ENCODE results near the gene INPP5K. TPM values are rescaled to one million over a fixed set of nuclear protein-coding genes. Genes with fewer than 3 reads are reported as not detected.

The INPP5K gene
- total RNA-seq, 1 donor from 2014 or later = 28.5 TPM

DNA sequence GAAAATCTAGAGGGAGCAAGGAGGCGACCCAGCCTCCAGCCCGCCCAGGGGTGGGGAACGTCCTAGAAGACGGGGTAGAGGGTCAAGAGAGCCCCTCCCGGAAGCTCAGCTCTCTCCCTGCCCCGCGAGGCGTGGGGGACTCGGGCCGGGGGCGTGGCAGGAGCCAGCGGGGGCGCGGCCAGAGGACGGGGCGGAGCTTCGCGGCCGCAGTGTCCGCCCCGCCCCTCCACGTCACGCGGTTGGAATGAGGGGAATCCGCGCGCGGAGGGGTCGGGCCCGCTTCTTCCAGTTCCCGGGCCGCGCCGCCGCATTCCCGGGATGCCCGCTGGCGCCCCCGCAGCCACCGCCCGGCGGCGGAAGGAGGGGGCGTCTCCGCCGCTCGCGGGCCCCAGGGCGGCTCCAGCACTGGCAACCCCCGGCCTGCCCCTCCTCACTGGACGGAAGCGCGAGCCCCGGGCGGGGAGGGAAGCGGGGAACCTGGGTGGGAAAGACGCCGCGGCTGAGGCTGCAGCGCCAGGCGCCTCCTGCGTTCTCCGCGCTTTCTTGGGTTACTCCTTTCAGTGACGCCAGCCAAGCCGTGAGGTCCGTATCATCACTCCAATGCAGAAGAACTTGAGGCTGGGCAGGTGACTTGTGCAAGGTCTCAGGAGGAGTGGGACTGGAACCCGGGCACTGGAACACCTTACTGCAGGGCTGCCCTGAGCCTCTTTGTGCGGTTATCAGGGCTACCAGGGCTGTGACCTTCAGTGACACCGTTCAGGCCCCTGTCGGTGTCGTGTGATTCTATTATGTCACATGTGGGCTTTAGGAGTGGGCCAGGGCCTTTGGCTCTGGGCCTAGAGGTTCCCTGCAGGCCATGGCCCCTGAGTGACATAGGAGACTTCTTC, 28.2 kb downstream of the INPP5K start:
- FAIRE-seq = no peak
- peak; percentile 93 to 96 for DNase-seq (ENCODE audit: low spot score in 2 of 2)

- DNase-seq (ENCODE audit: low spot score in 2 of 2) (peak in 1 of 2 donors; percentile 50), FAIRE-seq (no peak)
Observed at GRCh38 chr17:1486802-1487695, 29.4 kb downstream of the INPP5K start.

DNA sequence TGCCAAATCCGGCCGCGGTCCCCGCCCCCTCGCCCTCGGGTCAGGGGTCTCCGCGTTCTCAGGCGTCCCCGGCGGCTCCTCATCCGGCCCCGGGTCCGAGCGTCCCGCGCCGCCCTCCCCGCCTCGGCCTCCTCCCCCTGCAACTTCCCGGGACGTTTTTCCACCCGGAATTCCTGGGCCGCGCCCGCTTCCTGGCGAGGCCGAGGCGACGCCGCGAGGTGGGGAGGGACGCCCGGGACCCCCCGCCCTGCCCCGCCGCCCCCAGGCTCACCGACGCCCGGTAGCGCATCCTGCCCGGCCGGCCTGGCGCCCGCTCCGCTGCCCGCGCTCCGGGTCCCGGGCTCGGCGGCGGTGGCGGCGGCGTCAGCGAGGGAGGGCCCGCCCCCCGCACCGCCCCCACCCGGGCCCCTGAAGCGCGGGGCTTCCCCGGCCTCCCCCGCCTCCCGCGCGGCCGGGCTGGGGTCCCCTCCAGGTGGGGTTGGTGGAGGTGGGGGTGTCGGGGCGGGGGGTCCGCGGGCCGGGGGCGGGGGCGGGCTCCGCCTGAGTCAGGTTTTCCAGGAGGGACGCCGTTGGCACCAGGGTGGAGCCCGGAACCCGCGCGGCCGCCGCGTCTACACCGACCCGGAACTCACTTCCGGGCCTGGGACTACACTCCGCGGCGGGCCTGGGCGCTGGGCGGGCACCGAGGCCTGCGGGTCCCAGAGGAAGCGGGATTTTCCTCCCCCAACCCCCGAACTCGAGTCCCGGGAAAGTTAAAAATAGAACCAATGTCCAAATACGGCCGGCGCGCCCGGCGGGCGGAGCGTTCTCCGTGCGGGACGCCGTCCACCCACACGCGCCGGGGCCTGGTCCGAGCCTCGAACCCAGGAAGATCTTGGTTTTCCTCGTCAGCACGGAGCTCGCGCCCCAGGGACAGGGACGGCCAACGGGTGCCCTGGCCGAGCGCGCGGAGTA, 30.7 kb downstream of the INPP5K start:
- peak in 1 of 2 donors; percentile 71 for DNase-seq (ENCODE audit: low spot score in 2 of 2)
- FAIRE-seq = no peak

- DNase-seq (ENCODE audit: low spot score in 2 of 2) = no peak
- no peak for FAIRE-seq
Observed at GRCh38 chr17:1484676-1485422, 31.6 kb downstream of the INPP5K start.

GRCh38 chr17:1484060-1484535, 32.3 kb downstream of the INPP5K start:
- DNase-seq (ENCODE audit: low spot score in 2 of 2) = no peak
- no peak for FAIRE-seq

GRCh38 chr17:1482680-1483079, 33.7 kb downstream of the INPP5K start:
- FAIRE-seq (no peak), DNase-seq (ENCODE audit: low spot score in 2 of 2) (no peak)

GRCh38 chr17:1481736-1482135, 34.7 kb downstream of the INPP5K start:
- FAIRE-seq (no peak), DNase-seq (ENCODE audit: low spot score in 2 of 2) (no peak)

- DNase-seq (ENCODE audit: low spot score in 2 of 2) = no peak
Observed at GRCh38 chr17:1480747-1481465, 35.5 kb downstream of the INPP5K start.

DNA sequence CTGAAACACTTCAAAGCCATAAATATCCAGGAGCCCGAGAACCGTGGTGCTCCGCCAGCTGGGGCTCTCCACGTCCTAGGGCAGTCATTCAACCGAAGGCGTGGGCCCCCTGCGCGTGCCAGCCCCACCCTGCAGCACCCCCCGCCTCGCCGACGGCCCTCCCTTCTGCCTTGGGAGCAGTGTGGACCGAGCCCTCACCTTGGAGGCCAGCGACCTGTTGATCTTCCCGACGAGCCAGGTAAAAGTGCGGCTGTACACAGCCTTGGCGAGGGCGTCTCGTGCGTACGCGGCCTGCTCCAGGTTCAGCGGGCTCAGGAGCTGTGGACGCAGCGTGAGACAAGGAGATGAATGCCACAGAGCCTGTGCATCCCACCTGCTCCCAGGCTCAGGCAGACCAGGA, 38.0 kb downstream of the INPP5K start:
- FAIRE-seq = no peak
- no peak for DNase-seq (ENCODE audit: low spot score in 2 of 2)

More at GRCh38 chr17:1480747-1481465, 35.5 kb downstream of the INPP5K start:
- no peak for FAIRE-seq

DNA sequence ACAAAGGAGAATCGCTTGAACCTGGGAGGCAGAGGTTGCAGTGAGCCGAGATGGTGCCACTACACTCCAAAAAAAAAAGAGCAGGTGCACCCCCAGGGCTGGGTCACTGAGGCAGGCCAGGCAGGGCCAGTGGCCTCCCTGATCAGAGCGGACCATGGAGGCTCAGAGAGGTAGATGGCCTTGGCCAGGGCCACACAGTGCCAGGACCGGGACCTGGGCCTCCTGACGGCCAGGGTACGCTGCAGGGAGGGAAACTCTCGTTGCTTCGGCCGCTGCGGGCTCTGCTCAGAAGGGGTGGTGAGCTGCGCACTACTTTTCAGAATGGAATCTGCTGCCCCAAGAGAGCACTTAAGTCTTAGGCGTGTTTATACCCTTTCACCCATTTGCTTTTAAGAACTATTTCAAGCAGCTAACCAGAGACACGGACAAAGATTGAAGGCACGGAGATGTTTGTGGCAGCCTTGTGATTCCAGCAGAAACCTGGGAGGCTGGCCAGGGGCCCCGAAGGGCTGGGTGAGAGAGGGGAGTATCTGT, 41.0 kb downstream of the INPP5K start:
- DNase-seq (ENCODE audit: low spot score in 2 of 2) (no peak), FAIRE-seq (no peak)

- no peak for FAIRE-seq
- no peak for DNase-seq (ENCODE audit: low spot score in 2 of 2)
Observed at GRCh38 chr17:1474402-1475189, 41.8 kb downstream of the INPP5K start.

DNA sequence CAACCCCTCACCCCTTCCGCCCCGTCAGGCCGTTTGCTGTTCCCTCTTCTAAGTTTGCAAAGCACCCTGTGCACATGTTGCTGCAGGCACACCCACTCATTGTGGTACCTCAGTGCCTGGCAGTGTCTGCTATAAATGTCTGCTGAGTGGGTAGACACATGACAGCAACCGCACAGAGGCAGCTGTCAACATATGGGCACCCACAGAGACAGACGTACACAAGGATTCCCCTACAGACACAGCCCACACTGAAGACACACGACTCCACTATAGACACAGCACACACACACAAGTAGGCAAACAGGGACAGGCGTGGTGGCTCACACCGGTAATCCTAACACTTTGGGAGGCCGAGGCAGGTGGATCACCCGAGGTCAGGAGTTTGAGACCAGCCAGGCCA, 42.6 kb downstream of the INPP5K start:
- DNase-seq (ENCODE audit: low spot score in 2 of 2) (peak in 1 of 2 donors; percentile 66), FAIRE-seq (no peak)

- DNase-seq (ENCODE audit: low spot score in 2 of 2) = no peak
- FAIRE-seq = no peak
Observed at GRCh38 chr17:1473170-1473569, 43.2 kb downstream of the INPP5K start.

GRCh38 chr17:1471911-1472821, 44.2 kb downstream of the INPP5K start:
- FAIRE-seq (no peak), DNase-seq (ENCODE audit: low spot score in 2 of 2) (no peak)

- no peak for FAIRE-seq
- no peak for DNase-seq (ENCODE audit: low spot score in 2 of 2)
Observed at GRCh38 chr17:1471490-1471889, 44.9 kb downstream of the INPP5K start.

DNA sequence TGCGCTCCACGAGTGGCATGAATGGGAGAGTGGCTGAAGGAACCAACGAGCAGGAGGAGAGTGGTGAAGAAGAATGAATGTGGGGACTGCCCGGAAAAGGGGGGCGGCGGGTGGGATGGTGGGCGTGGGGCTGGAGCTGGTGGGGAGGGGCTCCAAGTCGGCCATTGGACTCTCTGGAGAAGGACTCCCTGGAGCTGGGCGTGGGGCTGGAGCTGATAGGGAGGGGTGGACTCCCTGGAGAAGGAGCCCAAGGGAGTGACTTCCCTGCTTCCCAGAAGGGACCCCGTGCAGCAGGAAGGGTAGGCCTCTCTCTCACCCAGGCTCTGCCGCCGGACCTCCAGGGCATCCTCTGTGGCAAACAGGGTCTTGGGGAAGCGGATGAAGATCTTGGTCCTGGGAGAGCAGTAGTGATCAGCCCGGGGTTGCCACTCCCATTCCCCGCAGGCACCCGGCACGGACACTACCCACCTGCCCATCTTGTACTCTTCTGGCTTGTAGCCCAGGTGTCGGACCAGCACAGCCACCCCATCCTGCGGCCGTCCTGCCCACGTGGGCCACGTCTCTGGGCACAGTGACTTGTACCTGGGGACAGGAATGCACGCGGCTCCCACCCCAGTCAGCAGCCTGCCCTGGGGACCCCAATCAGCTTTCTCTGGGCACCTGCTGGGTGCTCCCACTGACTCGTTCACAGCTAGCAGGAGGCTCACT, 45.5 kb downstream of the INPP5K start:
- DNase-seq (ENCODE audit: low spot score in 2 of 2) = no peak
- FAIRE-seq = no peak
